OCI-LY7 (cell line): ENCODE results near the gene RAP1GDS1. TPM values are rescaled to one million over a fixed set of nuclear protein-coding genes. Genes with fewer than 3 reads are reported as not detected.
A peak's percentile ranks its signal among the peaks of the same experiment; 100 is the strongest.

Experiments used
- BruUV-seq: library from RNA; stranded (reverse); fragments of 400-500 nt; replicated peaks from 2 replicates; lab custom pipeline; 2021; lab: Mats Ljungman, UMichigan
- CTCF ChIA-PET: fragments of 300-600 bp; sonication (Branson Sonifier 250); formaldehyde crosslinking; loops from one replicate; lab custom pipeline; 2022; ENCODE audit warnings: antibody characterized with exemption; ENCODE audit not compliant: unreplicated experiment; lab: Charles Lee
- POLR2A ChIA-PET: fragments of 300-600 bp; sonication (Branson Sonifier 250); formaldehyde crosslinking; loops from one replicate; lab custom pipeline; 2022; ENCODE audit warnings: antibody characterized with exemption; lab: Charles Lee
- DNase-seq: peaks from one replicate; pipeline ENCODE4 v3.0.0-alpha.2; 2015; ENCODE audit warnings: low spot score
- H2AFZ ChIP-seq: fragments of 200-600 bp; sonication (generic), shearing (Covaris generic); 2 replicates; pipeline ENCODE4 v1.6.1; 2014; ENCODE audit warnings: mild to moderate bottlenecking, antibody characterized with exemption, low read length, moderate library complexity
- H3K27ac ChIP-seq: fragments of 200-600 bp; sonication (generic); 2 replicates; pipeline ENCODE4 v1.5.1; 2014; ENCODE audit warnings: mixed run types, low read depth, mild to moderate bottlenecking, moderate library complexity, low read length, inconsistent platforms; ENCODE audit not compliant: poor library complexity, severe bottlenecking
- H3K36me3 ChIP-seq: fragments of 200-600 bp; sonication (generic); 2 replicates; pipeline ENCODE4 v1.6.1; 2014; ENCODE audit warnings: mild to moderate bottlenecking, antibody characterized with exemption, low read length, moderate library complexity, mixed read lengths; ENCODE audit not compliant: insufficient read depth
- H3K4me1 ChIP-seq: fragments of 200-600 bp; sonication (generic); 2 replicates; pipeline ENCODE4 v1.5.1; 2014; ENCODE audit warnings: mild to moderate bottlenecking, low read length; ENCODE audit not compliant: insufficient read depth, poor library complexity, severe bottlenecking
- H3K4me2 ChIP-seq: fragments of 200-600 bp; sonication (generic); 2 replicates; pipeline ENCODE4 v1.6.1; 2014; ENCODE audit warnings: mild to moderate bottlenecking, low read length
- H3K4me3 ChIP-seq: fragments of 200-600 bp; sonication (generic); 2 replicates; pipeline ENCODE4 v1.5.1; 2014; ENCODE audit warnings: mild to moderate bottlenecking, low read depth, low read length; ENCODE audit not compliant: poor library complexity, severe bottlenecking
- H3K79me2 ChIP-seq: fragments of 200-600 bp; sonication (generic); 2 replicates; pipeline ENCODE4 v1.6.1; 2016; ENCODE audit warnings: low read depth, mild to moderate bottlenecking, low read length, moderate library complexity, mixed read lengths; ENCODE audit not compliant: insufficient read depth
- H3K9me2 ChIP-seq: fragments of 200-600 bp; sonication (generic); 2 replicates; pipeline ENCODE4 v1.6.1; 2016; ENCODE audit warnings: mild to moderate bottlenecking, low read length, mixed read lengths; ENCODE audit not compliant: insufficient read depth
- H3K9me3 ChIP-seq: fragments of 200-600 bp; sonication (generic); 2 replicates; pipeline ENCODE4 v1.6.1; 2014; ENCODE audit warnings: mild to moderate bottlenecking, mixed run types, low read length, mixed read lengths
- H4K20me1 ChIP-seq: fragments of 200-600 bp; sonication (generic); 2 replicates; pipeline ENCODE4 v1.6.1; 2014; ENCODE audit warnings: mild to moderate bottlenecking, antibody characterized with exemption, low read length, moderate library complexity, mixed read lengths; ENCODE audit not compliant: insufficient read depth
- CTCF ChIP-seq: fragments of 200-600 bp; sonication (generic); conservative IDR thresholded peaks from 2 replicates; pipeline ENCODE4 v1.5.1; 2014; ENCODE audit warnings: mild to moderate bottlenecking, antibody characterized with exemption, low read length, moderate library complexity, mixed read lengths
- EZH2phosphoT487 ChIP-seq: fragments of 200-600 bp; sonication (generic); IDR thresholded peaks from 2 replicates; pipeline ENCODE4 v1.6.1; 2018; ENCODE audit warnings: low read depth, borderline replicate concordance, mild to moderate bottlenecking, mixed run types, antibody characterized with exemption, low read length, moderate library complexity, mixed read lengths
- intact Hi-C: fragments of 100-400 bp; cut with micrococcal nuclease; formaldehyde crosslinking; loops from one replicate; pipeline ENCODE4 v1.10.0; 2022; ENCODE audit not compliant: unreplicated experiment
- total RNA-seq, 2 experiments: library from RNA; depleted of rRNA in 1 of 2; stranded (reverse); fragments of >200 nt in 1 of 2; shearing (Covaris generic) in 1 of 2; gene quantifications; 2 replicates each; pipeline ENCODE4 v1.2.3, GENCODE V29; 2014 to 2022

Gene RAP1GDS1
- total RNA-seq, 2 experiments from 2014 or later = 53.5 to 57.8 TPM

GRCh38 chr4:98446499-98447375, 185.6 kb downstream of the RAP1GDS1 start:
- Histone ChIP-seq H3K4me3 (peak overlapping the region; percentile 0), H2AFZ (no peak overlapping the region), H3K4me1 (peaks cover 29% of the 10 kb centered on the region), H4K20me1 (no peaks in the 10 kb centered on the region), H3K9me3 (no peaks in the 10 kb centered on the region), H3K4me2 (peak overlapping the region; percentile 59), H3K9me2 (no peaks in the 10 kb centered on the region), H3K79me2 (no peaks in the 10 kb centered on the region), H3K27ac (peak overlapping the region; percentile 41), H3K36me3 (peaks cover 23% of the 10 kb centered on the region)
- peak; percentile 65 for DNase-seq
- no peak for TF ChIP-seq EZH2phosphoT487
- no peak for TF ChIP-seq CTCF
- ChIA-PET CTCF (no interaction called here), POLR2A (interaction anchor here (0.7 kb wide), 1 partner anchor 322 kb away, joined by 3 read pairs; no protein-coding TSS in a partner anchor)
- no TSS peak for BruUV-seq
- intact Hi-C loops = loop anchor here (2.0 to 5.0 kb wide), 3 partner anchors 186 to 1501 kb away; partner anchors contain the start of genes DNAJB14, RAP1GDS1 and STPG2

GRCh38 chr4:98447648-98448047, 186.5 kb downstream of the RAP1GDS1 start:
- H3K4me3 ChIP-seq = no peak overlapping the region
- BruUV-seq = no TSS peak

More at GRCh38 chr4:98447648-98448047, 186.5 kb downstream of the RAP1GDS1 start:
- Histone ChIP-seq H3K4me2 (peak overlapping the region; percentile 59), H3K27ac (peak overlapping the region; percentile 41), H2AFZ (no peak overlapping the region), H4K20me1 (no peaks in the 10 kb centered on the region), H3K9me3 (no peaks in the 10 kb centered on the region), H3K4me1 (peaks cover 29% of the 10 kb centered on the region), H3K9me2 (no peaks in the 10 kb centered on the region), H3K36me3 (peaks cover 14% of the 10 kb centered on the region; the same call in 1 of the 2 replicates), H3K79me2 (no peaks in the 10 kb centered on the region)
- intact Hi-C loops = loop anchor here (2.0 to 5.0 kb wide), 3 partner anchors 187 to 1500 kb away; partner anchors contain the start of genes DNAJB14, RAP1GDS1 and STPG2
- DNase-seq = no peak
- ChIA-PET POLR2A (no interaction called here), CTCF (no interaction called here)
- no peak for TF ChIP-seq CTCF
- TF ChIP-seq EZH2phosphoT487 = no peak
